NCI-H82 (cell line): Measurements from ENCODE around the gene TSFM.

Source experiments
- DNase-seq: peaks from one replicate; lab custom pipeline; 2025; lab: John Stamatoyannopoulos, UW

Gene TSFM

GRCh38 chr12:57746025-57746424, 36.6 kb upstream of the TSFM start:
- DNase-seq = no peak

- no peak for DNase-seq
Measured at GRCh38 chr12:57749061-57749460, 33.5 kb upstream of the TSFM start.

GRCh38 chr12:57750561-57751431, 31.8 kb upstream of the TSFM start:
- DNase-seq = no peak

GRCh38 chr12:57751432-57751787, 31.2 kb upstream of the TSFM start:
- no peak for DNase-seq

- DNase-seq = peak; percentile 100
Measured at GRCh38 chr12:57751788-57752667, 30.6 kb upstream of the TSFM start, which contains the start of gene CDK4. Gene CDK4 (minus strand): TSS chr12:57752310. CDS start chr12:57751717, 593 bp downstream.

- DNase-seq = no peak
Measured at GRCh38 chr12:57752668-57753000, 30.0 kb upstream of the TSFM start.

GRCh38 chr12:57753756-57754337, 28.7 kb upstream of the TSFM start:
- DNase-seq = peak; percentile 48

GRCh38 chr12:57754411-57755193, 28.0 kb upstream of the TSFM start, which contains the start of gene MARCHF9:
Gene MARCHF9 (plus strand): TSS chr12:57755103. CDS start chr12:57755529, 426 bp downstream.
- DNase-seq = peak; percentile 93

GRCh38 chr12:57755194-57755453, 27.5 kb upstream of the TSFM start:
- DNase-seq = no peak

- DNase-seq = peak; percentile 61
Measured at GRCh38 chr12:57755454-57756372, 26.9 kb upstream of the TSFM start.

GRCh38 chr12:57756406-57757341, 25.9 kb upstream of the TSFM start:
- peak; percentile 92 for DNase-seq

GRCh38 chr12:57757771-57758170, 24.8 kb upstream of the TSFM start:
- DNase-seq = no peak

GRCh38 chr12:57758552-57759359, 23.8 kb upstream of the TSFM start:
- DNase-seq = no peak

- DNase-seq = peak; percentile 70
Measured at GRCh38 chr12:57759360-57759980, 23.1 kb upstream of the TSFM start.

GRCh38 chr12:57760347-57760982, 22.1 kb upstream of the TSFM start:
- no peak for DNase-seq

- peak; percentile 68 for DNase-seq
Measured at GRCh38 chr12:57761391-57761998, 21.1 kb upstream of the TSFM start.

GRCh38 chr12:57762463-57762862, 20.1 kb upstream of the TSFM start:
- peak; percentile 94 for DNase-seq
